Measurements from ENCODE around the gene FIBCD1. TPM values are rescaled to one million over a fixed set of nuclear protein-coding genes. Genes with fewer than 3 reads are reported as not detected.

Gene FIBCD1
- total RNA-seq, 1 experiment from 2014 or later: 7.1 TPM

- H3K79me1 ChIP-seq (ENCODE audit: insufficient read depth, low read depth, low read length, poor library complexity, severe bottlenecking): no peaks in the 10 kb centered on the region
- no peak for TF ChIP-seq CTCF (conservative IDR thresholded peaks at IDR 0.05)
- no peak overlapping the region for H3K18ac ChIP-seq (ENCODE audit: insufficient read length, low read depth, low read length)
- H3K23ac ChIP-seq (ENCODE audit: insufficient read length, low read depth, low read length): no peak overlapping the region
- no peak for DNase-seq
- no peak overlapping the region for H3K56ac ChIP-seq (ENCODE audit: insufficient read length, low read depth, low read length)
- Mint-ChIP-seq H3K27ac (no peak overlapping the region), H3K36me3 (ENCODE audit: insufficient read depth in 1 of 3, low read depth in 3 of 3) (no peaks in the 10 kb centered on the region), H3K4me1 (peaks cover 16 to 22% of the 10 kb centered on the region in 2 experiments), H3K9me3 (no peaks in the 10 kb centered on the region; a peak in 2 of 5 replicates), H3K4me3 (no peak overlapping the region), H3K27me3 (ENCODE audit: low read depth) (peaks cover 6% of the 10 kb centered on the region; the same call in 1 of the 2 replicates)
- H4K5ac ChIP-seq (ENCODE audit: insufficient read length, low read depth, low read length): no peak overlapping the region
- no peak overlapping the region for H2BK5ac ChIP-seq (ENCODE audit: insufficient read length, low read length)
- no peak overlapping the region for H2BK15ac ChIP-seq (ENCODE audit: low read depth, low read length)
- WGBS (ENCODE audit: extremely low coverage, insufficient read length, low lambda C conversion rate): no CpG with 5 or more reads among the region's 2 CpGs
- H2AK5ac ChIP-seq (ENCODE audit: insufficient read length, low read length): no peak overlapping the region
- no peak overlapping the region for H3K4ac ChIP-seq (ENCODE audit: low read depth, low read length)
- H2BK12ac ChIP-seq (ENCODE audit: insufficient read length, low read depth, low read length): no peak overlapping the region
- no peaks in the 10 kb centered on the region for H3K4me1 ChIP-seq (ENCODE audit: insufficient read depth, low read length)
- H4K8ac ChIP-seq (replicated peaks; ENCODE audit: insufficient read length, low read depth, low read length): no peak overlapping the region
- H3K27me3 ChIP-seq (ENCODE audit: insufficient read depth, low read length): no peaks in the 10 kb centered on the region
- H3K9me3 ChIP-seq (ENCODE audit: control insufficient read depth, low read depth, low read length): no peaks in the 10 kb centered on the region
- no peaks in the 10 kb centered on the region for H3K23me2 ChIP-seq (ENCODE audit: insufficient read length, low read depth, low read length, poor library complexity, severe bottlenecking)
- no peak overlapping the region for H3K14ac ChIP-seq (ENCODE audit: insufficient read depth, low read length)
- no peak overlapping the region for H2BK20ac ChIP-seq (ENCODE audit: low read depth, low read length, poor library complexity, severe bottlenecking)
- H3K4me2 ChIP-seq (ENCODE audit: insufficient read depth, insufficient read length, low read length): no peak overlapping the region
- H4K91ac ChIP-seq (ENCODE audit: insufficient read length, low read depth, low read length): no peak overlapping the region
- H3K79me2 ChIP-seq (ENCODE audit: insufficient read depth, low read length): no peaks in the 10 kb centered on the region
- H2BK120ac ChIP-seq (ENCODE audit: low read depth, low read length, poor library complexity, severe bottlenecking): no peak overlapping the region
- no peak overlapping the region for H2AFZ ChIP-seq (ENCODE audit: low read length)
- no peak overlapping the region for H3K9ac ChIP-seq (ENCODE audit: extremely low read depth, insufficient read length, low read length)
- no peaks in the 10 kb centered on the region for H4K20me1 ChIP-seq (ENCODE audit: control insufficient read depth, insufficient read depth, insufficient read length)
- no peak overlapping the region for H3T11ph ChIP-seq (ENCODE audit: low read length)
- H3K27ac ChIP-seq (ENCODE audit: insufficient read length, low read depth, low read length): no peak overlapping the region
These were observed 49.3 kb upstream of the FIBCD1 start for GRCh38 chr9:130988400-130988747.

All from H9 (cell line).